A549 (cell line): ENCODE measurements around the gene GSAP. TPM values are rescaled to one million over a fixed set of nuclear protein-coding genes. Genes with fewer than 3 reads are reported as not detected.

ENCODE experiments used
- ATAC-seq, 2 experiments: fragments of 200-7000 bp in 1 of 2; fragments of >200 bp in 1 of 2; cut with Nextera tagmentation in 1 of 2; cut with Tn5 transposase in 1 of 2; 3 replicates each; pipeline versions ENCODE4 v1.8.0 to v1.9.1; 2018 to 2020; ENCODE audit warnings: mild to moderate bottlenecking in 1 of 2, moderate library complexity in 1 of 2
- CTCF ChIA-PET: fragments of 300-600 bp; sonication (Branson Sonifier 250); formaldehyde crosslinking; extraction: SDS; loops from one replicate; lab custom pipeline; 2021; ENCODE audit warnings: antibody characterized with exemption, inconsistent platforms; lab: Yijun Ruan, JAX
- POLR2A ChIA-PET: fragments of 350-600 bp; formaldehyde crosslinking; extraction: SDS; loops from one replicate; lab custom pipeline; 2021; ENCODE audit warnings: antibody characterized with exemption, inconsistent platforms; lab: Yijun Ruan, JAX
- DNase-seq, 2 experiments: peaks; one replicate each; pipeline versions ENCODE4 v3.0.0 to v3.0.0-alpha.2; 2011 to 2016; ENCODE audit warnings: low read depth in 1 of 2, low spot score in 1 of 2
- FAIRE-seq: peaks from 2 replicates; lab custom pipeline; 2011; peaks lifted over from hg19 to GRCh38; lab: Jason Lieb, UNC
- H3K27ac ChIP-seq, 2 experiments: fragments of >200 bp; sonication (Bioruptor Twin); formaldehyde crosslinking; 3 replicates each; pipeline ENCODE4 v1.5.1; 2016 to 2017
- H3K4me1 ChIP-seq: fragments of >200 bp; sonication (Bioruptor Twin); formaldehyde crosslinking; 3 replicates; pipeline ENCODE4 v1.6.1; 2016
- H3K4me2 ChIP-seq: fragments of >200 bp; sonication (Bioruptor Twin); formaldehyde crosslinking; 3 replicates; pipeline ENCODE4 v1.6.1; 2016
- H3K4me3 ChIP-seq: fragments of >200 bp; sonication (Bioruptor Twin); formaldehyde crosslinking; 3 replicates; pipeline ENCODE4 v1.5.1; 2016
- H3K9me3 ChIP-seq: fragments of >200 bp; sonication (Bioruptor Twin); formaldehyde crosslinking; 3 replicates; pipeline ENCODE4 v1.6.1; 2016
- BHLHE40 ChIP-seq: IDR thresholded peaks from 2 replicates; pipeline ENCODE4 v1.6.1; 2012; ENCODE audit warnings: low read depth, low read length, inconsistent platforms
- CHD4 ChIP-seq: fragments of 200-600 bp; sonication (generic); IDR thresholded peaks from 2 replicates; pipeline ENCODE4 v1.6.1; 2016; ENCODE audit warnings: antibody characterized with exemption, mild to moderate bottlenecking, borderline replicate concordance
- E2F6 ChIP-seq: IDR thresholded peaks from 2 replicates; pipeline ENCODE4 v1.6.1; 2012; ENCODE audit warnings: low read depth, borderline replicate concordance
- ELK1 ChIP-seq: fragments of 150-350 bp; IDR thresholded peaks from 2 replicates; pipeline ENCODE4 v1.6.1; 2014; ENCODE audit warnings: low read depth, mild to moderate bottlenecking, low read length
- ESRRA ChIP-seq: fragments of 150-350 bp; IDR thresholded peaks from 2 replicates; pipeline ENCODE4 v1.6.1; 2014; ENCODE audit warnings: mild to moderate bottlenecking, low read length, borderline replicate concordance
- HOXB5 ChIP-seq: fragments of 250-450 bp; sonication (Bioruptor Pico); IDR thresholded peaks from 2 replicates; pipeline ENCODE4 v1.5.0; 2020; ENCODE audit warnings: mild to moderate bottlenecking, moderate library complexity
- KDM5A ChIP-seq: fragments of 200-600 bp; sonication (generic); IDR thresholded peaks from 2 replicates; pipeline ENCODE4 v1.6.1; 2016; ENCODE audit warnings: antibody characterized with exemption, mild to moderate bottlenecking
- MAFK ChIP-seq: fragments of 450-650 bp; IDR thresholded peaks from 2 replicates; pipeline ENCODE4 v1.6.1; 2014; ENCODE audit not compliant: partially characterized antibody
- POLR2A ChIP-seq: IDR thresholded peaks from 2 replicates; pipeline ENCODE4 v1.6.1; 2012; ENCODE audit warnings: mild to moderate bottlenecking, low read length
- POLR2AphosphoS2 ChIP-seq: conservative IDR thresholded peaks from 2 replicates; pipeline ENCODE4 v1.6.1; 2012; ENCODE audit warnings: low read length, improper control_type of control experiment, inconsistent platforms
- RFX5 ChIP-seq: fragments of 450-650 bp; IDR thresholded peaks from 2 replicates; pipeline ENCODE4 v1.7.1; 2014; ENCODE audit warnings: antibody characterized with exemption, mild to moderate bottlenecking, moderate library complexity
- TFCP2L1 ChIP-seq: fragments of 250-450 bp; sonication (Bioruptor Pico); IDR thresholded peaks from 2 replicates; pipeline ENCODE4 v1.5.0; 2021; ENCODE audit warnings: mild to moderate bottlenecking
- ZC3H11A ChIP-seq: fragments of 450-650 bp; IDR thresholded peaks from 2 replicates; pipeline ENCODE4 v1.6.1; 2014; ENCODE audit warnings: antibody characterized with exemption, mild to moderate bottlenecking
- ZFP36 ChIP-seq: fragments of 450-650 bp; IDR thresholded peaks from 2 replicates; pipeline ENCODE4 v1.6.1; 2014; ENCODE audit warnings: borderline replicate concordance; ENCODE audit not compliant: partially characterized antibody
- WGBS: methylation state at CpG from one replicate; pipeline ENCODE4 v1.1.6; 2017; ENCODE audit errors: missing lambda C conversion rate; 5-methylcytosine and 5-hydroxymethylcytosine counted together
- polyA plus RNA-seq, 4 experiments: library from polyadenylated mRNA; depleted of rRNA in 3 of 4; stranded (reverse); fragments of >200 nt; fragmentation: RNase III in 1 of 4; extraction: RNeasy Plus Mini Kit Qiagen cat#74134 plus additional on column Dnase treatment in 1 of 4; gene quantifications; 2 replicates in 3 of 4; 3 replicates in 1 of 4; pipeline ENCODE4 v1.2.3, GENCODE V29; 2011 to 2017
- TF ChIP-seq, protein P1 (sequence below): fragments of 250-450 bp; sonication (Bioruptor Pico); IDR thresholded peaks from 2 replicates; pipeline ENCODE4 v1.5.0; 2021; ENCODE audit warnings: mild to moderate bottlenecking, moderate library complexity, borderline replicate concordance
- TF ChIP-seq, protein P2 (sequence below): fragments of 200-600 bp; sonication (generic); IDR thresholded peaks from 2 replicates; pipeline ENCODE4 v1.6.1; 2016; ENCODE audit warnings: antibody characterized with exemption, mild to moderate bottlenecking, moderate library complexity
- TF ChIP-seq, protein P3 (sequence below): fragments of >200 bp; sonication (Bioruptor Twin); formaldehyde crosslinking; IDR thresholded peaks from 3 replicates; pipeline ENCODE4 v1.6.1; 2016

The GSAP gene
- polyA plus RNA-seq, 2 of the 4 experiments (the other 2 are of a cell fraction), result 4.1 to 18.6 TPM

GRCh38 chr7:77316219-77316978, 99.8 kb downstream of the GSAP start:
- POLR2A ChIA-PET, result no interaction called here
- H3K4me2 ChIP-seq, result no peak overlapping the region
- ATAC-seq, result no peak

GRCh38 chr7:77315182-77315591, 101.0 kb downstream of the GSAP start:
- Histone ChIP-seq H3K9me3 (no peaks in the 10 kb centered on the region), H3K4me1 (no peaks in the 10 kb centered on the region), H3K27ac (no peak overlapping the region), H3K4me2 (no peak overlapping the region), H3K4me3 (no peak overlapping the region)
- ATAC-seq, result no peak
- CTCF ChIA-PET, result interaction anchor here (0.8 to 1.7 kb wide), 4 partner anchors 8 to 69 kb away, joined by 3 to 7 read pairs (median 3); no protein-coding TSS in a partner anchor
- WGBS, result 90% methylated on average over 3 of the region's 3 CpGs
- DNase-seq, result no peak
- FAIRE-seq, result no peak
- POLR2A ChIA-PET, result no interaction called here
- TF ChIP-seq BHLHE40 (no peak), CHD4 (no peak), HOXB5 (no peak), ZFP36 (no peak), MAFK (no peak), ELK1 (no peak), RFX5 (no peak)
- TF ChIP-seq, protein P1, sequence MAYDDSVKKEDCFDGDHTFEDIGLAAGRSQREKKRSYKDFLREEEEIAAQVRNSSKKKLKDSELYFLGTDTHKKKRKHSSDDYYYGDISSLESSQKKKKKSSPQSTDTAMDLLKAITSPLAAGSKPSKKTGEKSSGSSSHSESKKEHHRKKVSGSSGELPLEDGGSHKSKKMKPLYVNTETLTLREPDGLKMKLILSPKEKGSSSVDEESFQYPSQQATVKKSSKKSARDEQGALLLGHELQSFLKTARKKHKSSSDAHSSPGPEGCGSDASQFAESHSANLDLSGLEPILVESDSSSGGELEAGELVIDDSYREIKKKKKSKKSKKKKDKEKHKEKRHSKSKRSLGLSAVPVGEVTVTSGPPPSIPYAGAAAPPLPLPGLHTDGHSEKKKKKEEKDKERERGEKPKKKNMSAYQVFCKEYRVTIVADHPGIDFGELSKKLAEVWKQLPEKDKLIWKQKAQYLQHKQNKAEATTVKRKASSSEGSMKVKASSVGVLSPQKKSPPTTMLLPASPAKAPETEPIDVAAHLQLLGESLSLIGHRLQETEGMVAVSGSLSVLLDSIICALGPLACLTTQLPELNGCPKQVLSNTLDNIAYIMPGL, result no peak
- TF ChIP-seq, protein P2, sequence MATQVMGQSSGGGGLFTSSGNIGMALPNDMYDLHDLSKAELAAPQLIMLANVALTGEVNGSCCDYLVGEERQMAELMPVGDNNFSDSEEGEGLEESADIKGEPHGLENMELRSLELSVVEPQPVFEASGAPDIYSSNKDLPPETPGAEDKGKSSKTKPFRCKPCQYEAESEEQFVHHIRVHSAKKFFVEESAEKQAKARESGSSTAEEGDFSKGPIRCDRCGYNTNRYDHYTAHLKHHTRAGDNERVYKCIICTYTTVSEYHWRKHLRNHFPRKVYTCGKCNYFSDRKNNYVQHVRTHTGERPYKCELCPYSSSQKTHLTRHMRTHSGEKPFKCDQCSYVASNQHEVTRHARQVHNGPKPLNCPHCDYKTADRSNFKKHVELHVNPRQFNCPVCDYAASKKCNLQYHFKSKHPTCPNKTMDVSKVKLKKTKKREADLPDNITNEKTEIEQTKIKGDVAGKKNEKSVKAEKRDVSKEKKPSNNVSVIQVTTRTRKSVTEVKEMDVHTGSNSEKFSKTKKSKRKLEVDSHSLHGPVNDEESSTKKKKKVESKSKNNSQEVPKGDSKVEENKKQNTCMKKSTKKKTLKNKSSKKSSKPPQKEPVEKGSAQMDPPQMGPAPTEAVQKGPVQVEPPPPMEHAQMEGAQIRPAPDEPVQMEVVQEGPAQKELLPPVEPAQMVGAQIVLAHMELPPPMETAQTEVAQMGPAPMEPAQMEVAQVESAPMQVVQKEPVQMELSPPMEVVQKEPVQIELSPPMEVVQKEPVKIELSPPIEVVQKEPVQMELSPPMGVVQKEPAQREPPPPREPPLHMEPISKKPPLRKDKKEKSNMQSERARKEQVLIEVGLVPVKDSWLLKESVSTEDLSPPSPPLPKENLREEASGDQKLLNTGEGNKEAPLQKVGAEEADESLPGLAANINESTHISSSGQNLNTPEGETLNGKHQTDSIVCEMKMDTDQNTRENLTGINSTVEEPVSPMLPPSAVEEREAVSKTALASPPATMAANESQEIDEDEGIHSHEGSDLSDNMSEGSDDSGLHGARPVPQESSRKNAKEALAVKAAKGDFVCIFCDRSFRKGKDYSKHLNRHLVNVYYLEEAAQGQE, result no peak
- TF ChIP-seq, protein P3, sequence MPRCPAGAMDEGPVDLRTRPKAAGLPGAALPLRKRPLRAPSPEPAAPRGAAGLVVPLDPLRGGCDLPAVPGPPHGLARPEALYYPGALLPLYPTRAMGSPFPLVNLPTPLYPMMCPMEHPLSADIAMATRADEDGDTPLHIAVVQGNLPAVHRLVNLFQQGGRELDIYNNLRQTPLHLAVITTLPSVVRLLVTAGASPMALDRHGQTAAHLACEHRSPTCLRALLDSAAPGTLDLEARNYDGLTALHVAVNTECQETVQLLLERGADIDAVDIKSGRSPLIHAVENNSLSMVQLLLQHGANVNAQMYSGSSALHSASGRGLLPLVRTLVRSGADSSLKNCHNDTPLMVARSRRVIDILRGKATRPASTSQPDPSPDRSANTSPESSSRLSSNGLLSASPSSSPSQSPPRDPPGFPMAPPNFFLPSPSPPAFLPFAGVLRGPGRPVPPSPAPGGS, result no peak

More at GRCh38 chr7:77316219-77316978, 99.8 kb downstream of the GSAP start:
- FAIRE-seq, result peak; percentile 7
- CTCF ChIA-PET, result interaction anchor here (1.5 to 1.7 kb wide), 2 partner anchors 10 to 15 kb away, joined by 3 to 7 read pairs; no protein-coding TSS in a partner anchor
- H3K4me3 ChIP-seq, result no peak overlapping the region
- H3K4me1 ChIP-seq, result no peaks in the 10 kb centered on the region
- 13% methylated on average over 2 of the region's 2 CpGs for WGBS
- DNase-seq, result no peak
- no peak overlapping the region for H3K27ac ChIP-seq
- TF ChIP-seq, protein P2, result no peak
- no peak for TF ChIP-seq ZC3H11A
- TF ChIP-seq ESRRA, result no peak
- no peak for TF ChIP-seq POLR2AphosphoS2
- TF ChIP-seq TFCP2L1 (CRISPR knock-in tag), result no peak
- no peak for TF ChIP-seq E2F6
- no peak for TF ChIP-seq POLR2A
- TF ChIP-seq, protein P3, result no peak
- no peak for TF ChIP-seq KDM5A
- no peaks in the 10 kb centered on the region for H3K9me3 ChIP-seq
